Measurements from ENCODE around the gene RABEPK.
A peak's percentile ranks its signal among the peaks of the same experiment; 100 is the strongest.
"Not testable (repeated sequence)": the region's sequence is repeated elsewhere in the genome, so short reads cannot be mapped to it uniquely, and the experiment has no call there.

RABEPK gene

GRCh38 chr9:125246261-125246667 is 45.9 kb downstream of the RABEPK start:
- DNase-seq (ENCODE audit: low read depth): no peak

GRCh38 chr9:125254231-125254630 is 53.9 kb downstream of the RABEPK start:
- no peak for DNase-seq (ENCODE audit: low read depth)

- no peak for DNase-seq (ENCODE audit: low read depth)
Measured at GRCh38 chr9:125255781-125256391, 55.5 kb downstream of the RABEPK start.

GRCh38 chr9:125258160-125258785 is 57.9 kb downstream of the RABEPK start:
- no peak for DNase-seq (ENCODE audit: low read depth)

GRCh38 chr9:125258832-125259534 is 58.6 kb downstream of the RABEPK start:
- no peak for DNase-seq (ENCODE audit: low read depth)

GRCh38 chr9:125260561-125260960 is 60.2 kb downstream of the RABEPK start:
- DNase-seq (ENCODE audit: low read depth): no peak

- peak; percentile 77 for DNase-seq (ENCODE audit: low read depth)
Measured at GRCh38 chr9:125261501-125262293, 61.4 kb downstream of the RABEPK start, which contains the start of gene GAPVD1. Gene GAPVD1, plus strand, starts transcription at chr9:125261826. Its CDS starts 37,096 bp downstream, at chr9:125298922.

DNA sequence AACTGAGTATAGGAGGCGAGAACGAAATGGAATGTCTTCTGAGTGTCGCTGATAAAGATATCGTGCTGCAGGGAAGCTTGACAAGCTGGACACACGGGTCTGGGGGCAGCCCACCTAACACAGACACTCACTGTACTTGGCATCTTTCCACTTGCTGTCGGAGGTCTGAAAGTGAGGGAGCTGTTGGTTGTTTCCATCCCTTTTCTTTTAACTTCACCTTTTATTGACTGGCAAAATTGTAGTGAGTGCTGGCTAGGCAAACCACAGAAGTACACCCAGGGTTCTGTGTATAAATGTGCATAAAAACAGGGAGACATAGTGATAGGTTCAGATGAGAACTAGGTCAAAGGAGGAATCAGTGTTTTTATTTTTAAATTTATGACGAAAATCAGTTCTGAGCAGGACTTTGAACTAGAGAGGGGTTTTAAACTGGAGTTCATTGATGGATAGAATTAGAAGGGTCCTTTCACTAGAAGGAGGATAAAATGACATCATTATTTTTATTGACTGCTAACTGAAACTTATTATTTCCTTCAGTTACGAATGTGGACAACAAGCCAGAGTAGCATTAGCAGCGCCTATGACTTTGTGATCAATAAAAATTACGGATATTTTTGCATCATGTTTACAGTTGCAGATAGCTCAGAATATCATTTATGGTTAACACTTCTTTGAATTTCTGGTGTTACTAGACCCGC is 62.1 kb downstream of the RABEPK start:
- DNase-seq (ENCODE audit: low read depth): no peak

GRCh38 chr9:125264068-125264467 is 63.7 kb downstream of the RABEPK start:
- DNase-seq (ENCODE audit: low read depth): not testable (repeated sequence)

DNA sequence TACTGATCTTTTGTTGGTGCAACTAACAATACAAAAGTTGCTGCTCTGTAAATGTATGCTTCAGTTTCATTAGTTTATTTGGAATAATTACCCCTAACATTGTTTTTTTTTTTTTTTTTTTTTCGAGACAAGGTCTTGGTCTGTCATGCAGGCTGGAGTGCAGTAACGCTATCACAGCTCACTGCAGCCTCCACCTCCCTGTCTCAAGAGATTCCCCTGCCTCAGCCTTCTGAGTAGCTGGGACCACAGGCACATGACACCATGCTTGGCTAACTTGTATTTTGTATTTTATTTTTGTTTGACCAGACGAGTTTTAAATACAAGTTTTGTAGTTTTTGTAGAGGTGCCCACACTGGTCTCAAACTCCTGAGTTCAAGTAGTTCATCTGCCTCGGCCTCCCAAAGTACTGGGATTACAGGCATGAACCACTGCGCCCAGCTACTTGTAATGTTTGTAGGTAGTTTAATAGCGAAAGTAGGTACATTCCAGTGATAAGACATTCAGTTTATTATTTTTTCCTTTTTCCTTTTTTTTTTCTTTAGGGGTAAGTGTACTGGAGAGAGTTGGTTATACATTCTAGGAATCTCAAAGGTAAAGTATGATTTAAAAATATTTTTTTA is 68.2 kb downstream of the RABEPK start:
- no peak for DNase-seq (ENCODE audit: low read depth)

DNA sequence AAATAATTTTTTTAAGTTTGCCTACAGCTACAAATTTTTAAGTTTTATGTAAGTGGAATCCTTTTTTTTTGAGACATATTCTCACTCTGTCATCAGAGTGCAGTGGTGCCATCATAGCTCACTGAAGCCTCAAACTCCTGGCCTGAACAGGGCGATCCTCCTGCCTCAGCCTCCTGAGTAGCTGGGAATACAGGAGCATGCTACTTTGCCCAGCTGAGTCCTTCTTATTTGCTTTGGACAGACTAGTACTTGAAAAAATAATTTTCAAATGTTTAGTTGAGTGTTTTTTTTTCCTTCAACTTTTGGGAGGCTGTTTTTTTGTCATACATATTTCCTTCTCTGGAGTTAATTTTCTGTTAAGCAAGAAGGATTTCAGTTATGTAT is 68.7 kb downstream of the RABEPK start:
- no peak for DNase-seq (ENCODE audit: low read depth)

DNA sequence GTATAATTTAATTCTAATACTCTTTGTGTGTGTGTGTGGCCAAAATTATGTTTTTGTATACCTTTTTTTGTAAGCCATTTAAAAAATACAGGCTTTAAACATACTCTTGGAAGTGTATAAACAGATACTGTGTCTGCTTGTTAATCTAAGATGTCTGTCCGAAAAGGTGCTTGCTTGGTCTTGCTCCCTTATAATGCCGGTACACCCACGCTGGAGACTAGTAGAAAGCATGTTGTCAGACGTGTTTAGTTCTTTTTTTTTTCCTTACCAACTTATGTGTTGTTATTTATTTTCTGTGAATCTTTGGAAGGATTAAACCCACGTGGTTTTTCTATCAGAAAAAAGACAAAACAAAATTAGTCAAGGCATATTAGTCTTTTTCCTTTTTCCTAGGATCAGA is 70.7 kb downstream of the RABEPK start:
- DNase-seq (ENCODE audit: low read depth): no peak

DNA sequence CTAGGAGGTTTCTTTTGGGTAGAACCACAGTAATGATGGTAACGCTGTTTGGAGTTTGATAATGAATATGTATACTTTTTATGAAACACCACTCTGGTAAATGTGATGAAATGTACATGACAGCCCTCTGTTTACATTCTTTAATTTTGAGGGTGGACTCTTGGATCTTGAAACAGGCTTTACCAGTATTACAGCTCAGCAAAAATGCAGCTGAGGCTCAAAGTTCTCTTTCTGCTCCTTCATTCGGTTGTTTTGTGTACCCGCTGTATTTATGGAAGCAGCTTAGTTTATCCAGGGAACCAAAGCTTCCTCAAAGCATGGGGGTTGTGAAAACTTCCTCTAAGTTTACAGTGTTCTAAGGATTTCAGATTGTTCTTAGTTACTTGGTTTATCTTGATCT is 72.4 kb downstream of the RABEPK start:
- DNase-seq (ENCODE audit: low read depth): no peak

GRCh38 chr9:125276771-125277170 is 76.4 kb downstream of the RABEPK start:
- DNase-seq (ENCODE audit: low read depth): no peak

DNA sequence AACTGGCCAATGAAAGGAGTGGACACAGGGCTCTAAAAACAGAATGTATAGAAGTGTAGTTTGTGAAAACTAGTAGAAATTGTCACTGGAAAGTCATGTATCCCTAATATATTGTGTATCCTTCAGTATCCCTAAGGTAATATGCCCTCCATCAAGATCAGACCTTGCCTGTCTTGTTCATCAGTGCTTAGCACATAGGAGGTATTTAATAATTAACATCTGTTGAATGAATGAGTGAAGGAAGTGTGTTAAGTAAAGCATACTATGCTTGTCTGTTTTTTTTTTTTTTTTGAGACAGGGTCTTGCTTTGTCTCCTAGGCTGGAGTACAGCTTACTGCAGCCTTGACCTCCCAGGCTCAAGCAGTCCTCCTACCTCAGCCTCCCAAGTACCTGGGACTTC is 77.1 kb downstream of the RABEPK start:
- no peak for DNase-seq (ENCODE audit: low read depth)

DNA sequence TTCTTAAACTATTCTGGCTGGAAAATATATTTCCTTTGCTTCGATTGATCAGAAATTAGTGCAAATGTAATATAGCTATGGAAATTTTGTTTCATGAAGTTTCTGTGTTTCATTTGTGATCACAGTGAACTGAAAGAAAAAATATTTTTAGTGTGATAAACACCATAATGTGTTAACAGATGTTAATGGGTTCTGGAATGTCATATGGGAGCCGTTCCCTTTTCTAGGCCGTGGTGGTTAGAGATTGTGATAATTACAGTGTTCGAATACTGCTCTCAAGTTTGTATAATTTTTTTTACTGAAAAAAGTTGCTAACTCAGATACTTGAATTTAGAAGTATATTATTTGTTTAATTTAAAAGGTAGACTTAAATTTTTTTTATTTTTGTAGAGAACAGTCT is 80.6 kb downstream of the RABEPK start:
- no peak for DNase-seq (ENCODE audit: low read depth)
